ENCODE data around the gene HS6ST1. TPM values are rescaled to one million over a fixed set of nuclear protein-coding genes. Genes with fewer than 3 reads are reported as not detected.
"Not testable (repeated sequence)": the region's sequence is repeated elsewhere in the genome, so short reads cannot be mapped to it uniquely, and the experiment has no call there.

HS6ST1 gene
- polyA plus RNA-seq, 3 donors: 63.5 to 96.3 (median 92.1) TPM

DNA sequence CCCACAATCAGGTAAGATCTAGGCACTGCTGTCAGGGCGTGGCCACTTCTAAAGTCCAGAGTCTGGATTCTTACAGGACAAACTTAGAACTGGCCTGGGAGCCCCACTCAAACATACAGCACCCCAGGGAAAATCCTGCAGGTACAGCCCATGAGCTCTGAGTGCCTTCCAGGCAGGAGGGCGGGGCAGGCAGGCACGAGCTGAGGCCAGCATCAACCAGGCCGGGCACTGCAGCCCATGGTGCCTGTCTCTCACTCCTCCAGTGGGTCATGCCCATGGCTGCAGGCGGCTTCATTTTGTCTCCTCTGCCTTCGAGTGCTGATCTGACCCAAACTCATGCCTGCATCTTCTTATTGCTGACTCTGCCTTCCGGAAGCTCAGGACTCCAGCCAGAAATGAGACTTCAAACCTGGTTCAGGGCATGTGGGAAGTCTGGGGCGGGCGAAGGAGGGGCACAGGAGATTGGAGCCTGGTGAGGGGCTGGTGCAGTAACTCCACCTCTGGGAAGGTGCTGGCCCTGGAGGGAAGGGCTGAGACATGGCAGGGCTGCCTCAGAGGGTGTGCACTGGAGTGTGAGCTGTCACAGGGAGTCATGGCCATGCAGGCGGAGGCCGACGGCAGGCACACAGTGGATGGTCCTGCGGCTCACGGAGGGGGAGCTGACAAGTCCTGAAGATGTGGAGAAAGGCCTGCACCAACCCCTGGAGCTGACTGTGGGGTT lies 40.5 kb downstream of the HS6ST1 start:
- no peak for DNase-seq (ENCODE audit: extremely low read depth in 1 of 11, low read depth in 9 of 11, low spot score in 4 of 11)

DNA sequence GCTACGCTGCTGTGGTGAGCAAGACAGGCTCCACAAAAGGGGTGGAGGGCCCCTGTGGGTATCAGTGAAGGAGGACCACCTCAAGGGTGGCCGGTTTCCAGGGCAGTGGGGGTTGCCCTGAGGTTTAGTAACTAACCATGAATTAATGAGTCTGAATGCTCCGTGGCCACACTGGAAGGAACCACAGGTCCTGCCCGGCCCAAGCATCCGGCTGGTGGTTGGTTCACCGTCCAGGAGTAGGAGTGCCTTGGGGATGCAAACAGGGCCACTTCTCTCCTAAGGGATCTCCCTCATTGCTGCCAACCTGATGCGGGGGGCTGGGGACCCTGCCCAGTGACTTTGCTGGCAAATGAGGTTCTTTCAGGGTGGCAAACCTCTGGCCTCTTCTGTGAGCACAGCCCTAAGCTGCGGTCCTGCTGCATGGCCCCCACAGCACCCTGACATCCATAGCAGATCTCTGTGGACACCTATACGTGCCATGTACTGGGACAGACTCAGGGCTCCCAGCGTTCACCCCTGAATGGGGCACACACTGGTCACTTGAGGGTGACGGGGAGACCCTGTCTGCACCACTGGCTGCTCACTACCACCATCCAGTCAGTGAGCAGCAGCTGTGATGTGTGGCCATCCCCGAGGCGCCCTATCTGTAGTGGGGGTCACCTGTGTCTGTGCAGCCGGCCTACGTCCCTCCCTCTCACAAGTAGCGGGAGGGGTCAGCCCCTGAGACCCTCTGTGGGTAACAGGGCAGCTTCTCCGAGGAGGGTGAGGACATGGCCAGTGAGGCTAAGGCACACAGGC lies 41.6 kb downstream of the HS6ST1 start:
- DNase-seq (ENCODE audit: extremely low read depth in 1 of 11, low read depth in 9 of 11, low spot score in 4 of 11): no peak

DNA sequence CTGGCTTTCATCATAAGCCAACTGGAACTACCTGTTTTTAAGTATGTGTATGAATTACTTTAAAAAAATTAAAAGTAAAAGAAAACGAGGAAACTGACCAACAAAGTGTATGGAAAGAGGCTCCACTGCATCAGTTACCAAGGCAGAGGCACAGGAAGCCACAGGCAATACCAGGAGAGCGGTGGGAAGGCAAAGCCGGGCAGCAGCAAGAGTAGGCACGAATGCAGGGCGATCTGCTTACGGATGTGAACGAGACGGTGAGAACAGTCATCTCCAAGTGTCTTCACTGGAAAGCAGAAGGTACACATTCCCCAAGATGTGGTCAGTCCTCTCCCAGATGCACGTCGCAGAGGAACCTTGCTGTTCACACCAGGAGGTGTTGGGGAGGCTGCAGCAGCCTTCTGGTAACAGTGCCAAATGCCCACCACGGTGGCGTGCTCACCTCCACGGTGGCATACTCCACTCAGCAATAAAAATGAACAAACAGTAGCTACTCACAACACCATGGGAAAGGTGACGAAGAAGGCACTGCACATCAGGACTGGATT lies 43.1 kb downstream of the HS6ST1 start:
- DNase-seq (ENCODE audit: extremely low read depth in 1 of 11, low read depth in 9 of 11, low spot score in 4 of 11): no peak

DNA sequence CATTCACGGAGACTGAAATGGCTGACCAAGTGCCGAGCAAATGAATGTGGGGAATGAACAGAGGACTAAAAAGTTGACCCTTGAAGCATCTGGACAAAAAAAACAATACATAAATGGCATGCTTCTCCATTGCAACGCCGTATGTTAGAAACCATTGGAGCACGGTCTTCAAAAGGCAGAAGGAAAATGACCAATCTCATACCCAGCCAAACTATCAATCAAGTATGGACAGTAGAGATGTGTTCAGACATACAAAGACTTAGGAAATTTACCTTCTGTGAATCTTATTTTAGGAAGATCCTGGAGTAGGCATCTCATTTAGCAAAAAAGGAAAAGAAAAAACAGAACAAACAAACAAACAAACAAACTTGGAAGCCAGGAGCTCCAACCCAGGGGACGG lies 44.5 kb downstream of the HS6ST1 start:
- no peak for DNase-seq (ENCODE audit: extremely low read depth in 1 of 11, low read depth in 9 of 11, low spot score in 4 of 11)

DNA sequence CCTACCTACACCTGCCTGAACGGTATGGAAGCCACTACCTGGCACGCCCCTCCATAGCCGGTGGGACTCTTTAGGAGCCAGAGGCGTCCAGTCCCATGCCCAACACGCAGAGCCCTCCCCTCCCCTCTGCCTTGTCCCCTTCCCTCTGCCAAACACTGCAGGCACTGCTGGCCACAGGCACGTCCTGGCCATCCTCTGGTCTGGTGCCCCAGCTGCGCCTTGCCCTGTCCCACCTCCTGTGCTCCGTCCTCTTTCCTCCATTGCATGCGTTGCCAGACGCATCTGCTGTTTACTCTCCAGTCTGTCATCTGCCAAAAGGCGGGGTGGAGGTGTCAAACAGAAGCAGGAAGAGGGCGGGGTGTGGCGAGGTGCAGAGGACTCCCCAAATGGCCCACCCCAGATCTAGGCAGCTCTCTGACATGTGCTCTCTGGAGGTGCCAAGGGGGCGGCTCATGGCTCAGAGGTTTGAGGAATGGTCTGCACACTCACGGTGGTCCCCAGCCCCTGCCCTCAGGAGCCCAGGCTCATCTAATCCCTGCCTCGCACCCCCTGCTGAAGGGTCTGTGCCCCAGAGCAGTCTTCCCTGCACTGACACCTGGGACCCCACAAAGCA lies 45.1 kb downstream of the HS6ST1 start:
- DNase-seq (ENCODE audit: extremely low read depth in 1 of 11, low read depth in 9 of 11, low spot score in 4 of 11): no peak

DNA sequence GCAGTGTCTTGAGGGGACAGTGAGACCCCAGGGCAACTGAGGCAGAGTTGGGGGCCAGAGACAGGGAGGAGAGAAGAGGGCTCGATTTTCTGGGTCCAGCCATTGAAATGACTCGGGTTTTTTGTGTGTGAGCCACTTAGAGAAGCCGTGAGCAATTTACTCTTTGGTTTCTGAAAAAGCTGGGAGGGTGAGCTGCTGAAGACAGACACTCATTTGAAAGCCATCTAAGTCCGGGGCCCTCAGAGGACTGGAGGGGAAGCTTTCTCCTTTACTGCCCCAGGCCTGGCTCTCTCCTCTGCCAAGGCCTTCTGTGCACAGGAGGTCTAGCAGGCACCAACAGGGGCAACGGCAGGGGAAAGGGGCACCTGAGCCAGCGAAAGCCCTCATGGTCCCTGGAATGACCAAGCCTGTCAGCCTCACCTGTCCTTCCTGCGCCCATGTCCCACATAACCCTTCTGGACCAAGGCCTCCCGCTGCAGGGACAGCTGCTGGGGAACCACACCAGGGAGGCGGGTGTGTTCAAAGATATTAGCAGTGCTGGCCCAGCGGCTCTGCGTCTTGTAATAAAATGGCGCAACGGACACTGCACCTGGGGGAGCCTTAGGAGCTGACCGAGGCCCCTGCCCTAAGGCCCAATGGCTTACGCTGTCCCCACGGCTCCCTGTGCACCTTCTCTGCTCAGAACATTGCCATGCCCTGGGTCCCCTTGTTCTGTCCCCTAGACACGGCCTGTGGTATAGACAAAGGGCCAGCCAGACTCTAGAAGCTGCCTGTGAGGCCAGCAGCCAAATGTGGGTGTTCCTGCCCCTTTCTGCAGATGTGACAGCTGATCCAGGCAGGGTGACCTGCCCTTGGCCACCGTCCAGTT lies 45.8 kb downstream of the HS6ST1 start:
- no peak for DNase-seq (ENCODE audit: extremely low read depth in 1 of 11, low read depth in 9 of 11, low spot score in 4 of 11)

DNA sequence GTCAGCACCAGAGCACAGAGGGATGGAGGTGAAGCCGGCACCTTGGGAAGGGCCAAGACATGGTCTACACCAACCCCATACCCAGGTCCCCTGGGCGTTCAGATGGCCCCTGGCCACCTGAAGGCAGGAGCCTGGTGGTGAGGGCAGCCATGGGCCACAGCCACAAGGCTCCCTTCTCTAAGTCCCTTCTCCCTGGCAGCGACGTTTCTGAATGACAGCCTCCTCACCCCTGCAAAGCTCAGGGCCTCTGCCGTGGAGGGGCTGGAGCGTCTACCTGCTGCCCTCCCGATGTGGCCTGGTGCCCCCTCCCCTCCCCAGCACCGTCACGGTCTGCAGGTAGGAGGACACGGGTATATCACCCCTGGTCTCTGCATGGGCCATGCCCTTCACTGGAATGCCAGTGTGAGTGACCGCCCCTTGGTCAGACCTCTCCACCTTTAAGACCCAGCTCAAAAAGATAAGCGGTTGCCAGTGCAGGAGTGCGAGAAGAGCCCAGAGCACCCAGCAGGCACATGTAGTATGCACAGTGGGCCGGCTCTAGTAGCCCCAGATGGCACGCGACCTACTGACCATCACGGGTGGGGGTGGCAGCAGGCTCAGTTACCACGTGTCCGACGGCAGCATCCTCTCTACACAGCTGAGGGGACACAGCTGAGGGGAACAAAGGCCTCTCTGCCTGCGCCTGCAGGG lies 46.6 kb downstream of the HS6ST1 start:
- no peak for DNase-seq (ENCODE audit: extremely low read depth in 1 of 11, low read depth in 9 of 11, low spot score in 4 of 11)

DNA sequence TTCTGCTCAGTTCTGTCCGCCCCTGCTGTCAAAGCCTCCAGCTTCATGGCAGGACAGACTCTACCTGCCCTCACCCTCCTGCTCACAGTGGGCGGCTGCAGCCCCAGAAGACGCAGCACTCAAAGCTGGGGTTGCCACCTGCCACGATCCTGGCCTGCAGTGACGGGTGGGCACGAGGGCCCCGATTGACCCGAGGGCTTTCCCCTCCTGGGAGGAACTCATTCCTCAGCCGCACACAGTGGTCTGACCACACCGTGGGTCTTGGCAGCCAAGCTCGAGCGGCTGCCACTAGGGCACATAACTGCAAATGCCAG lies 47.1 kb downstream of the HS6ST1 start:
- DNase-seq (ENCODE audit: extremely low read depth in 1 of 11, low read depth in 9 of 11, low spot score in 4 of 11): no peak

DNA sequence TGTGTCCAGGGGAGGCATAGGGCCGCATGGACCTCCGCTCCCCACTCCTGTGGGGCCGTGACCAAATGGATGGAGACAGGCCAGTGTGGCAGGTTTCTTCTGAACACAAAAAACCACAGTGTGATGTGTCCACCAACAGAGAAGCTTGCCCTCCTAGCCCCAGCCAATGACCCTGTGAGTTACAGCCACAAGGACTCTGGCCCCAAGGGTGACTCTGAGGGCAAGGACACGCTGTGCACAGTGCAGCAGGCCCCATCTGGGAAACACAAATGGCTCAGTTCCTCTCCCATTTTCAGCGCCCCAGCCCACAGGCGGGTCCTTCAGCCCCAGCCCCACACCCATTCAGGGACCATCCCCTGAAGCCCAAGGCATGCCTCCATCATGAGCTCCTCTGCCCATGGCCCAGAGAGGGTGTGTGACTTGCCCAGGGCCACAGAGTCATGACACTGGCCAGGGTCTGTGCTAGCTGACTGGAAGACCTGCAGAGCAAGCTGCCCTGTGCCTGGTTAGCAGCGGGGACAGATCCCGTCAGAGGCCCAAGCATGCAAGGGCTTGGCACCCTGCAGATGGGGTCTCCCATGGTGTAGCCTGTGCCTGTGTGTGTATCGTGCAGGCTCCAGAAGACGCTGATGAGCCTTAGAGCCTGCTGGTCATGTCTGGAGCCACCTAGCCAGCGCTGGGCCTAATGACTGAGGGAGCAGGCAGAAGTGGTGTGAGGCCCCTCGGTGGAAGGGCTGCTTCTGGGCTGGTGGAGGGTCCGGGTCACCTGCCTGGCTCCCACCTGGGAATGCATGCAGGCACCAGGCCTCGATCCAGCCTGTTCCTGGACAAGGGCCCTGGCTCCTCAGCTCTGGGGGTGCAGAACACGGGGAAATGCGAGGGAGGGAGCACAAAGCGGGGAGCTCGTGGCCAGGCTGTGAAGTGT lies 47.7 kb downstream of the HS6ST1 start:
- no peak for DNase-seq (ENCODE audit: extremely low read depth in 1 of 11, low read depth in 9 of 11, low spot score in 4 of 11)

DNA sequence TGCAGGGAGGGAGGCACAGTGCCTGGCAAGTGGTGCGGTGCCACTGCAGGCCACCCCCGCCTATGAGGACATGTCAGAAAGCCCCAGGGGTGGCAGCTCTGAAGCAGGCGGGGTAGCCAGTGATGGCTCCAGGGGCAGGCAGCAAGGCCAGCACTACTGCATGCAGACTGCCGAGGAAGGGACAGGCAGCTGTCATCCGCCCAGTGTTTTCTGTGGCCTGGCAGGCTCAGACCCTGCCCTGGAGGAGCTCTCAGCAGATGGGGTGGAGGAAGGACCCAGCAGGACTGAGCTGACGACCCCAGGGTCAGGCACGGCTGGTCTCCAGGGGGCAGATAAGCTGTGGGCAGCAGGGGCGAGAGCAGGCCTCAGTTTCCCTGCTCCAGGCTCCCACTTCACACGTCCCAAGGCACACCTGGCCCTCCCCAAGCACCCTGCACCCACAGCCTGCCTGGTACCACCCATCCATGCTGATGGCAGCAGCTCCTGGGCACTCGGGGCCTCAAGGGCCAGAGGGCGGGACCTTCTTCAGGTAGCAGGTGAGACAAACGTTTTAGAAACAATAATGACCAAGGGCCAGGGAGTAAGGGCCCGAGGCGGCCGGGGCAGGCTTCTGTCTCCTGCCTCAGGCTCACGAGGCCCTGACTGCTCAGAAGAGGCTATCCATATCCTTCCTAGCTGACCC lies 48.5 kb downstream of the HS6ST1 start:
- DNase-seq (ENCODE audit: extremely low read depth in 1 of 11, low read depth in 9 of 11, low spot score in 4 of 11): no peak

DNA sequence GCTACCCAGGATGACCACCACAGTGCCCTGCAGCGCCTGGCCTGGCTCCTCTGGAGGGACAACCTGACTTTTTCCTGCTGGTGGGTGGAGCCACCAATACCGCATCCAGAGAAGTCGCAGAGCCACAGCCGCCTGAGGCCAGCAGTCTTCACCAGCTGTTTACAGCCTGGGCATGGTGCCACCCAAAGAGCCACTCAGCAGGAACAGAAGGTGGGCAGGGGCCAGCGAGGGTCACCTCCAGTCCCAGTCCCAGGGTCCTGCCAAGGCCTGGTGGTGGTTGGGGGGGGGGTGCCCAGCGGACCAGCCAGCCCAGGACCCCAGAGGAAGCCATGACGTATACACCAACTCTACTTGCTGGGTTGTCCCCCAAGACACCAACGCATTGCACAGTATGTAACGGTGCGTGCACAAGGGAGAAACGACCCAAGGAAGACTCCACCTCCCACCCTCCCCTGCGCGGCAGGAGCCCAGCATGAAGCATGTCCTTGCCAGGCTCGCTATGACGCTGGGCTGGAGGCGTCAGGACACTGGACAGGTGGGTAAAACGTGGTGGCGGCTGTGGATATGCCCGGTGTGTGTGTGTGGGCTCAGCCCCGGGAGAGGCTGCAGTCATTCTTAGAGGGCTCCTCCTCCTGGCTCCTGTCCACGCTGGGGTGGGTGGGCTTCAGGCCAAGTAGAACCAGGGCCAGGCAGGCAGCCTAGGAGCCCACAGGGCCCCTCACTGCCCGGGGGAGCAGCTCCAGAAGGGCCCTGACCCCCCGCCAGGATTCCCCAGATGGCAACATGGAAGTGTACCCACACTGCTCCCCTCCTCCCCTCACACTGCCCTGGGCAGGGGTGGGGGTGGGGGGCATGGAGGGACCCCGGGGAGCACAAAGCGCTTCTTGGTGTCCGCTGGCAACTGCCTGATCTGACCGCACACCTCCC lies 49.3 kb downstream of the HS6ST1 start:
- DNase-seq (ENCODE audit: extremely low read depth in 1 of 11, low read depth in 9 of 11, low spot score in 4 of 11): no peak

DNA sequence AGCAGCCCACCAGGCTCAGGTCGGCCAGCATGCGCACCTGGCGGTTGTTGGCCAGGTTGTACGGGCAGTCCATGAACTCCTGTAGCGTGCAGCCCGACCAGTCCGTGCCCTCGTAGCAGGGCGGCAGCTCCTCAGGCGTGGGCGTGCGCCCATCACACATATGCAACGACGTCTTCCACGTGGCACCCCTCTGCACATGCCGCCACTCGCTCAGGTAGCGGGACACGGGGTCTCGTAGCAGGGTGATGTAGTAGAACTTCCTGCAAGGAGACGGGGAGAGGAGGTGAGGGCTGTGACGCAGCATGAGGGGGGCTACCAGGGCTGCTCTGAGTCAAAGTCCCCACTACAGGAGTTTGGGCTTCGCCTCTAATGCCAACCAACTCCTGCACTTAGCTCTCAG lies 50.1 kb downstream of the HS6ST1 start:
- not testable (repeated sequence) for DNase-seq (ENCODE audit: extremely low read depth in 1 of 11, low read depth in 9 of 11, low spot score in 4 of 11)

DNA sequence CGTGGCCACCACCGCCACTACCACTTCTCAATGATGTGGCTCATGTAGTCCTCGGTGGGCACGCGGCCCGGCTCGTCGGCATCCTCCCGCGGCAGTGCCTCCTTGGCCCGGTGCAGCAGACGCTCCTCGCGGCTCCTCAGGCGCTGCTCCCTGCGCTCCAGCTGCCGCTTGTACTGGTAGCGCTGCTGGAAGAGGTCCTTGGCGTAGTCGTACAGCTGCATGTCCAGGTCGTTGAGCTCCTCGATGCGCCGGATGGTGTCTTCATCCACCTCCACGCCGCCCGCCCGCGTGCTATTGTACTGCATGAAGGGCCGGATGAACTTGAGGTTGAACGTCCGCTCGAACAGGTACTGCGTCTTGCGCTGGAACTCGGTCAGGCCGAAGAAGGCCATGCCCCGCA lies 50.5 kb downstream of the HS6ST1 start:
- DNase-seq (ENCODE audit: extremely low read depth in 1 of 11, low read depth in 9 of 11, low spot score in 4 of 11): not testable (repeated sequence)

DNA sequence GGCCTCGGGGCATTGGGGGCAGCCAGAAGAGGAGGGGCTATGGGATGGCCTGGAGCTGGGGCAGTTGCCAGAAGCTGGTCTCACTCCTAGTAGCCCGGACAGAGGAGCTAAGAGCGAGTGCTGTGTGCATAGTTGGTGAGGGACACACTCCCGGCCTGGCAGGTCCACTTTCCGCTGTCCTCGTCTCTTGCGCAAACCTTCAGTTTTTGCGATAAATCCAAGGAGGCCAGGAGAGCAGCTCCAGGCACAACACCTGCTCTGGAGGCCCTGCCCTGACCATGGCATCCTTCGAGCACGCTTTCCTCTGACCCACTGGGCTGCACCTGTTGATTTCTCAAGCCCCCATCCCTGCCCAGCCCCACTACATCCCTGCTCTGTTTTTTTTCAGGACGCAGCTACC lies 51.0 kb downstream of the HS6ST1 start:
- not testable (repeated sequence) for DNase-seq (ENCODE audit: extremely low read depth in 1 of 11, low read depth in 9 of 11, low spot score in 4 of 11)

DNA sequence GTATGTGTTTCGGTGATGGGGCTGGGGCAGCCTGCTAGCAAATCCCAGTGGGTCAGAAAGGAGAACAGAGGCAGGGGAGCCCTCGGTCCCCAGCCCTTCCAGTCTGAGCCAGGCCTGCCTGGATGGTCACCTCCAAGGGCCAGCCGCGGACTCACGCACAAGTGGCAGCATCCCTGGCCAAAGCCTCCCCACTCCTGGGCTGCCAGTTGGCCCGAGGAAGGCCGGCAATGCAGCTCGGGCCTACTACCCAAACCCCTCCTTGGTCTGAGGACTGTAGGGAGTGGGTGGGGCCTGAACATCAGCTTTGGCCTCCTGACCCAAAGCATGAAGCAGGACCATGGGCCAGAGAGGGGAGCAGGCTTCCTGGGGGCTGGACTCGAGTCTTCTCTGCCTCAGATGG lies 51.5 kb downstream of the HS6ST1 start:
- not testable (repeated sequence) for DNase-seq (ENCODE audit: extremely low read depth in 1 of 11, low read depth in 9 of 11, low spot score in 4 of 11)

DNA sequence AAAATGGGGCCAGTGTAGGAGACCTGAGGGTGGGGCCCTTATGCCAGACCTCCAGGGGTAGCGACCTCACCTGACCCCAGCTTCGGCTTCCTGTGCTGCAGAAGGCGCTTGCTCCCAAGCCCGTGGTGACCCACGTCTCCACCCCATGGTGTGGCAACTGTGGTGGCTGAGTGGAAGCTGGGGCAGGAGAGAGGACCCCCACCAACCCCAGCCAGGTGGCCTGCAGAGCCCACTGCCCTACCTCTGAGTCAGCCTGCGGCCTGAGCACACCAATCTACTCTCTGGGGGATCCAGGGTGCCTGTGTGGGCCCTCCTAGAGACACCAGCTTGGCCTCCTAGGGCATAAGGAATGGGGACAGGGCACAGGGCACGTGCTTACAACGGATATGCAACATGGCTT lies 52.2 kb downstream of the HS6ST1 start:
- not testable (repeated sequence) for DNase-seq (ENCODE audit: extremely low read depth in 1 of 11, low read depth in 9 of 11, low spot score in 4 of 11)
